Endometrium (tissue), 2 donors: ENCODE data around the gene DCTPP1.

ENCODE experiments used
- FAIRE-seq: peaks from 2 replicates; lab custom pipeline; 2012; peaks lifted over from hg19 to GRCh38; lab: Jason Lieb, UNC
- donor health status: control.
- donor health status: control.

The DCTPP1 gene

GRCh38 chr16:30381291-30382041, 48.4 kb downstream of the DCTPP1 start:
- no peak for FAIRE-seq

GRCh38 chr16:30380803-30381208, 49.0 kb downstream of the DCTPP1 start:
- no peak for FAIRE-seq

GRCh38 chr16:30380072-30380802, 49.6 kb downstream of the DCTPP1 start:
- FAIRE-seq = no peak

GRCh38 chr16:30379158-30379783, 50.6 kb downstream of the DCTPP1 start:
- FAIRE-seq = no peak

- no peak for FAIRE-seq
Observed at GRCh38 chr16:30378236-30379157, 51.3 kb downstream of the DCTPP1 start.

GRCh38 chr16:30377812-30378235, 52.0 kb downstream of the DCTPP1 start:
- FAIRE-seq = no peak

- no peak for FAIRE-seq
Observed at GRCh38 chr16:30377050-30377811, 52.6 kb downstream of the DCTPP1 start.

GRCh38 chr16:30376461-30376902, 53.3 kb downstream of the DCTPP1 start:
- FAIRE-seq = no peak

GRCh38 chr16:30375864-30376263, 54.0 kb downstream of the DCTPP1 start:
- FAIRE-seq = no peak

- no peak for FAIRE-seq
Observed at GRCh38 chr16:30374538-30374937, 55.3 kb downstream of the DCTPP1 start, which contains the start of gene MYL11. TSS of gene MYL11 (plus strand) at chr16:30374802. CDS start at chr16:30374858, 56 bp downstream.
